Suprapubic skin (tissue), 4 donors: ENCODE results near the gene PEX7. TPM values are rescaled to one million over a fixed set of nuclear protein-coding genes. Genes with fewer than 3 reads are reported as not detected.
A peak's percentile ranks its signal among the peaks of the same experiment; 100 is the strongest.

Experiments
- DNase-seq, 2 donors: peaks; one replicate each; pipeline ENCODE4 v3.0.0-alpha.2; 2019; ENCODE audit warnings: low spot score in 2 of 2
- H3K27ac ChIP-seq: fragments of 200-600 bp; sonication (generic); one replicate; pipeline ENCODE4 v1.5.1; 2019
- H3K27me3 ChIP-seq: fragments of 200-600 bp; sonication (generic); one replicate; pipeline ENCODE4 v1.5.1; 2019
- H3K36me3 ChIP-seq: fragments of 200-600 bp; sonication (generic); one replicate; pipeline ENCODE4 v1.5.1; 2019
- H3K4me1 ChIP-seq: fragments of 200-600 bp; sonication (generic); one replicate; pipeline ENCODE4 v1.5.1; 2019
- H3K4me3 ChIP-seq: fragments of 200-600 bp; sonication (generic); one replicate; pipeline ENCODE4 v1.5.1; 2019; ENCODE audit warnings: mild to moderate bottlenecking
- H3K9me3 ChIP-seq: fragments of 200-600 bp; sonication (generic); one replicate; pipeline ENCODE4 v1.5.1; 2019
- CTCF ChIP-seq, 2 donors: fragments of 200-600 bp in 1 of 2; fragments of 450-650 bp in 1 of 2; sonication (generic) in 1 of 2; IDR thresholded peaks; one replicate each; pipeline ENCODE4 v1.5.1; 2016 to 2019; ENCODE audit warnings: antibody characterized with exemption in 2 of 2, mild to moderate bottlenecking in 1 of 2, moderate library complexity in 1 of 2
- EP300 ChIP-seq: sonication (generic); formaldehyde crosslinking; IDR thresholded peaks from one replicate; pipeline ENCODE4 v1.6.1; 2017; ENCODE audit warnings: antibody characterized with exemption
- POLR2A ChIP-seq, 2 donors: fragments of 450-650 bp; IDR thresholded peaks; one replicate each; pipeline ENCODE4 v1.6.1; 2017; ENCODE audit warnings: antibody characterized with exemption in 2 of 2, mild to moderate bottlenecking in 2 of 2, moderate library complexity in 2 of 2
- POLR2AphosphoS5 ChIP-seq, 3 donors: sonication (generic); formaldehyde crosslinking; IDR thresholded peaks; one replicate each; pipeline ENCODE4 v1.6.1; 2017; ENCODE audit warnings: antibody characterized with exemption in 3 of 3
- WGBS: methylation state at CpG from one replicate; pipeline ENCODE4 v1.1.5; 2018; 5-methylcytosine and 5-hydroxymethylcytosine counted together
- total RNA-seq, 4 donors: library from RNA; depleted of rRNA; stranded (reverse); fragments of >200 nt; gene quantifications; one replicate each; pipeline ENCODE4 v1.1.0, GENCODE V29; 2016

PEX7 gene
- total RNA-seq, 4 donors from 2014 or later: 4.3 to 21.2 (median 12.4) TPM

GRCh38 chr6:136790411-136791295 lies 31.7 kb upstream of the PEX7 start:
- no peak for DNase-seq
- H3K27me3 ChIP-seq: no peaks in the 10 kb centered on the region
- H3K4me3 ChIP-seq: peak overlapping the region; percentile 98
- TF ChIP-seq POLR2A (IDR thresholded peaks at IDR 0.05) (no peak), POLR2AphosphoS5 (IDR thresholded peaks at IDR 0.05) (no peak), EP300 (no peak), CTCF (IDR thresholded peaks at IDR 0.05) (no peak)
- H3K36me3 ChIP-seq: no peaks in the 10 kb centered on the region
- H3K4me1 ChIP-seq: peaks cover 50% of the 10 kb centered on the region
- 30% methylated on average over 7 of the region's 7 CpGs for WGBS
- peak overlapping the region; percentile 97 for H3K27ac ChIP-seq
- no peaks in the 10 kb centered on the region for H3K9me3 ChIP-seq

GRCh38 chr6:136791296-136792094 lies 30.9 kb upstream of the PEX7 start:
- 1% methylated on average over 20 of the region's 62 CpGs for WGBS
- TF ChIP-seq POLR2AphosphoS5 (IDR thresholded peaks at IDR 0.05): peak in 1 of 3 donors; percentile 23
- TF ChIP-seq POLR2A (IDR thresholded peaks at IDR 0.05): no peak
- no peak for TF ChIP-seq CTCF (IDR thresholded peaks at IDR 0.05)
- DNase-seq: peak; percentile 78 to 87

GRCh38 chr6:136792095-136792409 lies 30.3 kb upstream of the PEX7 start:
- Histone ChIP-seq H3K27ac (peak overlapping the region; percentile 97), H3K4me1 (peaks cover 43% of the 10 kb centered on the region), H3K36me3 (no peaks in the 10 kb centered on the region), H3K27me3 (no peaks in the 10 kb centered on the region), H3K9me3 (no peaks in the 10 kb centered on the region), H3K4me3 (peak overlapping the region; percentile 98)
- no peak for DNase-seq
- 0% methylated on average over 5 of the region's 46 CpGs for WGBS
- no peak for TF ChIP-seq EP300
- TF ChIP-seq POLR2A (IDR thresholded peaks at IDR 0.05): peak in 1 of 2 donors; percentile 14

More at GRCh38 chr6:136791296-136792094, 30.9 kb upstream of the PEX7 start:
- Histone ChIP-seq H3K36me3 (no peaks in the 10 kb centered on the region), H3K27ac (peak overlapping the region; percentile 97), H3K27me3 (no peaks in the 10 kb centered on the region), H3K9me3 (no peaks in the 10 kb centered on the region), H3K4me1 (peaks cover 44% of the 10 kb centered on the region), H3K4me3 (peak overlapping the region; percentile 98)

- peak; percentile 94 to 95 for DNase-seq
- Histone ChIP-seq H3K27me3 (no peaks in the 10 kb centered on the region), H3K27ac (peak within 1 kb of the TSS; percentile 97), H3K4me1 (peaks cover 39% of the 10 kb centered on the region), H3K36me3 (no peaks in the 10 kb centered on the region), H3K4me3 (peak within 1 kb of the TSS; percentile 98), H3K9me3 (no peaks in the 10 kb centered on the region)
- TF ChIP-seq EP300 (no peak), POLR2AphosphoS5 (IDR thresholded peaks at IDR 0.05) (peak in 2 of 3 donors; percentile 34 to 41), CTCF (IDR thresholded peaks at IDR 0.05) (peak; percentile 61 to 66), POLR2A (IDR thresholded peaks at IDR 0.05) (peak in 1 of 2 donors; percentile 3)
- under 1% methylated on average over 46 of the region's 89 CpGs for WGBS
Measured at GRCh38 chr6:136792410-136793262, 29.8 kb upstream of the PEX7 start, which contains the start of gene MAP3K5. TSS of gene MAP3K5 (minus strand) at chr6:136792477. CDS start at chr6:136792157, 320 bp downstream.

GRCh38 chr6:136793363-136793762 lies 29.0 kb upstream of the PEX7 start:
- no peak for DNase-seq
- WGBS: 22% methylated on average over 8 of the region's 8 CpGs
- Histone ChIP-seq H3K36me3 (no peaks in the 10 kb centered on the region), H3K4me1 (peaks cover 32% of the 10 kb centered on the region), H3K27ac (peak overlapping the region; percentile 97), H3K9me3 (no peaks in the 10 kb centered on the region), H3K27me3 (no peaks in the 10 kb centered on the region), H3K4me3 (peak overlapping the region; percentile 98)
- TF ChIP-seq EP300: no peak
- TF ChIP-seq CTCF (IDR thresholded peaks at IDR 0.05): no peak
- TF ChIP-seq POLR2AphosphoS5 (IDR thresholded peaks at IDR 0.05): no peak
- TF ChIP-seq POLR2A (IDR thresholded peaks at IDR 0.05): no peak
